ENCODE measurements around the gene HBA1. TPM values are rescaled to one million over a fixed set of nuclear protein-coding genes. Genes with fewer than 3 reads are reported as not detected.

The HBA1 gene
- total RNA-seq, 5 donors from 2014 or later (not counting 1 experiment from before 2014, with no cell fraction given), result 5.5 to 6.4 (median 6.0) TPM; not detected in 2

GRCh38 chr16:140175-140857, 36.2 kb upstream of the HBA1 start:
- DNase-seq, result no peak
- H3K27ac Mint-ChIP-seq, result no peak overlapping the region
- Histone ChIP-seq H3K9me3 (no peaks in the 10 kb centered on the region), H3K4me1 (ENCODE audit: control insufficient read depth in 1 of 2, extremely low read depth in 1 of 2, insufficient read depth in 2 of 2, low read length in 2 of 2) (peaks cover 3 to 18% of the 10 kb centered on the region in 2 experiments), H3K27ac (ENCODE audit: low read length) (no peak overlapping the region), H3K27me3 (replicated peaks in 1 of 2; ENCODE audit: control insufficient read depth in 2 of 2, extremely low read depth in 1 of 2, insufficient read depth in 2 of 2, low read length in 1 of 2) (peaks cover 0 to 11% of the 10 kb centered on the region in 2 experiments), H3K4me3 (ENCODE audit: control insufficient read depth in 1 of 2, extremely low read depth in 1 of 2, low read length in 1 of 2) (no peak overlapping the region), H3K36me3 (ENCODE audit: control insufficient read depth in 2 of 2, extremely low read depth in 1 of 2, insufficient read depth in 1 of 2, low read length in 1 of 2) (no peaks in the 10 kb centered on the region)
- H3K4me1 Mint-ChIP-seq, result peaks cover 8 to 20% (median 10%) of the 10 kb centered on the region in 3 donors
- H3K4me3 Mint-ChIP-seq, result peak overlapping the region; percentile 5 to 74 (median 62)
- no peaks in the 10 kb centered on the region for H3K9me3 Mint-ChIP-seq
- H3K36me3 Mint-ChIP-seq, result no peaks in the 10 kb centered on the region
- peaks cover 11 to 12% of the 10 kb centered on the region in 2 donors for H3K27me3 Mint-ChIP-seq
- POLR2A ChIA-PET, result no interaction called here
- CTCF ChIA-PET, result no interaction called here
- no peak for ATAC-seq (replicated peaks in 1 of 4)
- 93% methylated on average over 4 of the region's 10 CpGs for WGBS (ENCODE audit: insufficient coverage)

GRCh38 chr16:142405-142967, 34.0 kb upstream of the HBA1 start:
- WGBS (ENCODE audit: insufficient coverage), result 79% methylated on average over 12 of the region's 12 CpGs
- Histone ChIP-seq H3K36me3 (ENCODE audit: control insufficient read depth in 2 of 2, extremely low read depth in 1 of 2, insufficient read depth in 1 of 2, low read length in 1 of 2) (no peaks in the 10 kb centered on the region), H3K4me1 (ENCODE audit: control insufficient read depth in 1 of 2, extremely low read depth in 1 of 2, insufficient read depth in 2 of 2, low read length in 2 of 2) (peaks cover 0 to 11% of the 10 kb centered on the region in 2 experiments), H3K9me3 (no peaks in the 10 kb centered on the region), H3K27ac (ENCODE audit: low read length) (no peak overlapping the region), H3K27me3 (replicated peaks in 1 of 2; ENCODE audit: control insufficient read depth in 2 of 2, extremely low read depth in 1 of 2, insufficient read depth in 2 of 2, low read length in 1 of 2) (peaks cover 2 to 13% of the 10 kb centered on the region in 2 experiments), H3K4me3 (ENCODE audit: control insufficient read depth in 1 of 2, extremely low read depth in 1 of 2, low read length in 1 of 2) (no peak overlapping the region)
- Mint-ChIP-seq H3K27ac (no peak overlapping the region), H3K4me1 (peaks cover 0 to 8% (median 4%) of the 10 kb centered on the region in 3 donors), H3K36me3 (no peaks in the 10 kb centered on the region), H3K4me3 (no peak overlapping the region), H3K27me3 (peaks cover 11 to 20% of the 10 kb centered on the region in 2 donors), H3K9me3 (no peaks in the 10 kb centered on the region)
- ChIA-PET CTCF (no interaction called here), POLR2A (no interaction called here)
- DNase-seq, result no peak
- no peak for ATAC-seq (replicated peaks in 1 of 4)

- H3K36me3 Mint-ChIP-seq, result no peaks in the 10 kb centered on the region
- Histone ChIP-seq H3K4me1 (ENCODE audit: control insufficient read depth in 1 of 2, extremely low read depth in 1 of 2, insufficient read depth in 2 of 2, low read length in 2 of 2) (peaks cover 0 to 6% of the 10 kb centered on the region in 2 experiments), H3K27me3 (replicated peaks in 1 of 2; ENCODE audit: control insufficient read depth in 2 of 2, extremely low read depth in 1 of 2, insufficient read depth in 2 of 2, low read length in 1 of 2) (peaks cover 2 to 13% of the 10 kb centered on the region in 2 experiments), H3K36me3 (ENCODE audit: control insufficient read depth in 2 of 2, extremely low read depth in 1 of 2, insufficient read depth in 1 of 2, low read length in 1 of 2) (no peaks in the 10 kb centered on the region), H3K9me3 (no peaks in the 10 kb centered on the region), H3K27ac (ENCODE audit: low read length) (no peak overlapping the region), H3K4me3 (ENCODE audit: control insufficient read depth in 1 of 2, extremely low read depth in 1 of 2, low read length in 1 of 2) (no peak overlapping the region)
- no peak overlapping the region for H3K4me3 Mint-ChIP-seq
- peaks cover 0 to 8% (median 4%) of the 10 kb centered on the region in 3 donors for H3K4me1 Mint-ChIP-seq
- ChIA-PET CTCF (no interaction called here), POLR2A (no interaction called here)
- H3K27ac Mint-ChIP-seq, result no peak overlapping the region
- peaks cover 11 to 20% of the 10 kb centered on the region in 2 donors for H3K27me3 Mint-ChIP-seq
- 100% methylated on average over 1 of the region's 6 CpGs for WGBS (ENCODE audit: insufficient coverage)
- no peak for DNase-seq
- no peak for ATAC-seq (replicated peaks in 1 of 4)
- H3K9me3 Mint-ChIP-seq, result no peaks in the 10 kb centered on the region
Observed at GRCh38 chr16:143047-143446, 33.4 kb upstream of the HBA1 start.

GRCh38 chr16:143456-143855, 33.0 kb upstream of the HBA1 start:
- DNase-seq, result no peak
- H3K27ac Mint-ChIP-seq, result no peak overlapping the region
- WGBS (ENCODE audit: insufficient coverage), result 65% methylated on average over 6 of the region's 6 CpGs
- Histone ChIP-seq H3K27me3 (replicated peaks in 1 of 2; ENCODE audit: control insufficient read depth in 2 of 2, extremely low read depth in 1 of 2, insufficient read depth in 2 of 2, low read length in 1 of 2) (peaks cover 2 to 15% of the 10 kb centered on the region in 2 experiments), H3K4me3 (ENCODE audit: control insufficient read depth in 1 of 2, extremely low read depth in 1 of 2, low read length in 1 of 2) (no peak overlapping the region), H3K4me1 (ENCODE audit: control insufficient read depth in 1 of 2, extremely low read depth in 1 of 2, insufficient read depth in 2 of 2, low read length in 2 of 2) (peaks cover 0 to 6% of the 10 kb centered on the region in 2 experiments), H3K36me3 (ENCODE audit: control insufficient read depth in 2 of 2, extremely low read depth in 1 of 2, insufficient read depth in 1 of 2, low read length in 1 of 2) (no peaks in the 10 kb centered on the region), H3K27ac (ENCODE audit: low read length) (no peak overlapping the region), H3K9me3 (no peaks in the 10 kb centered on the region)
- ATAC-seq (replicated peaks in 1 of 4), result no peak
- ChIA-PET POLR2A (no interaction called here), CTCF (no interaction called here)
- H3K4me3 Mint-ChIP-seq, result no peak overlapping the region
- H3K36me3 Mint-ChIP-seq, result no peaks in the 10 kb centered on the region
- no peaks in the 10 kb centered on the region for H3K9me3 Mint-ChIP-seq
- H3K27me3 Mint-ChIP-seq, result peaks cover 11 to 20% of the 10 kb centered on the region in 2 donors
- peaks cover 0 to 7% (median 3%) of the 10 kb centered on the region in 3 donors for H3K4me1 Mint-ChIP-seq

GRCh38 chr16:144797-145252, 31.7 kb upstream of the HBA1 start:
- H3K4me3 Mint-ChIP-seq, result no peak overlapping the region
- H3K27me3 Mint-ChIP-seq, result peaks cover 16 to 30% of the 10 kb centered on the region in 2 donors
- ChIA-PET CTCF (no interaction called here), POLR2A (no interaction called here)
- Histone ChIP-seq H3K4me1 (ENCODE audit: control insufficient read depth in 1 of 2, extremely low read depth in 1 of 2, insufficient read depth in 2 of 2, low read length in 2 of 2) (no peaks in the 10 kb centered on the region), H3K36me3 (ENCODE audit: control insufficient read depth in 2 of 2, extremely low read depth in 1 of 2, insufficient read depth in 1 of 2, low read length in 1 of 2) (no peaks in the 10 kb centered on the region), H3K4me3 (ENCODE audit: control insufficient read depth in 1 of 2, extremely low read depth in 1 of 2, low read length in 1 of 2) (no peak overlapping the region), H3K27ac (ENCODE audit: low read length) (no peak overlapping the region), H3K27me3 (replicated peaks in 1 of 2; ENCODE audit: control insufficient read depth in 2 of 2, extremely low read depth in 1 of 2, insufficient read depth in 2 of 2, low read length in 1 of 2) (peaks cover 2 to 24% of the 10 kb centered on the region in 2 experiments), H3K9me3 (no peaks in the 10 kb centered on the region)
- peaks cover 0 to 2% (median 0%) of the 10 kb centered on the region in 3 donors for H3K4me1 Mint-ChIP-seq
- DNase-seq (no peak), ATAC-seq (replicated peaks in 1 of 4) (no peak)
- WGBS (ENCODE audit: insufficient coverage), result 89% methylated on average over 14 of the region's 14 CpGs
- no peaks in the 10 kb centered on the region for H3K9me3 Mint-ChIP-seq
- H3K27ac Mint-ChIP-seq, result no peak overlapping the region
- H3K36me3 Mint-ChIP-seq, result no peaks in the 10 kb centered on the region

GRCh38 chr16:146646-147045, 29.8 kb upstream of the HBA1 start:
- Histone ChIP-seq H3K36me3 (ENCODE audit: control insufficient read depth in 2 of 2, extremely low read depth in 1 of 2, insufficient read depth in 1 of 2, low read length in 1 of 2) (no peaks in the 10 kb centered on the region), H3K4me3 (ENCODE audit: control insufficient read depth in 1 of 2, extremely low read depth in 1 of 2, low read length in 1 of 2) (no peak overlapping the region), H3K9me3 (no peaks in the 10 kb centered on the region), H3K4me1 (ENCODE audit: control insufficient read depth in 1 of 2, extremely low read depth in 1 of 2, insufficient read depth in 2 of 2, low read length in 2 of 2) (no peaks in the 10 kb centered on the region), H3K27ac (ENCODE audit: low read length) (no peak overlapping the region), H3K27me3 (replicated peaks in 1 of 2; ENCODE audit: control insufficient read depth in 2 of 2, extremely low read depth in 1 of 2, insufficient read depth in 2 of 2, low read length in 1 of 2) (peaks cover 5 to 31% of the 10 kb centered on the region in 2 experiments)
- no CpG with 5 or more reads among the region's 2 CpGs for WGBS (ENCODE audit: insufficient coverage)
- DNase-seq (no peak), ATAC-seq (replicated peaks in 1 of 4) (no peak)
- H3K36me3 Mint-ChIP-seq, result no peaks in the 10 kb centered on the region
- H3K4me3 Mint-ChIP-seq, result no peak overlapping the region
- POLR2A ChIA-PET, result no interaction called here
- CTCF ChIA-PET, result no interaction called here
- no peaks in the 10 kb centered on the region for H3K4me1 Mint-ChIP-seq
- no peaks in the 10 kb centered on the region for H3K9me3 Mint-ChIP-seq
- H3K27ac Mint-ChIP-seq, result no peak overlapping the region
- peaks cover 16 to 32% of the 10 kb centered on the region in 2 donors for H3K27me3 Mint-ChIP-seq

All from T-cell (primary cell).